GM12891 (cell line): ENCODE data around the gene NFATC2.

Experiments used
- POLR2A ChIP-seq: IDR thresholded peaks from 2 replicates; pipeline ENCODE4 v1.6.1; 2011; ENCODE audit warnings: low read depth, low read length, control low read depth
- POLR2AphosphoS5 ChIP-seq: IDR thresholded peaks from 2 replicates; pipeline ENCODE4 v1.6.1; 2011; ENCODE audit warnings: low read depth, low read length, control low read depth

GRCh38 chr20:51392614-51393186 lies 149.8 kb downstream of the NFATC2 start:
- no peak for TF ChIP-seq POLR2AphosphoS5
- no peak for TF ChIP-seq POLR2A
